HCT116 (cell line): ENCODE data around the gene ENTPD8. TPM values are rescaled to one million over a fixed set of nuclear protein-coding genes. Genes with fewer than 3 reads are reported as not detected.

ENCODE experiments used
- ATAC-seq: fragments of 200-7000 bp; cut with Tn5 transposase; 2 replicates; pipeline ENCODE4 v1.9.1; 2020; ENCODE audit warnings: mild to moderate bottlenecking, moderate library complexity
- BruUV-seq: library from RNA; stranded (reverse); fragments of 400-500 nt; replicated peaks from 2 replicates; lab custom pipeline; 2021; lab: Mats Ljungman, UMichigan
- CTCF ChIA-PET: fragments of 300-600 bp; sonication (Branson Sonifier 250); formaldehyde crosslinking; loops from one replicate; lab custom pipeline; 2021; ENCODE audit warnings: antibody characterized with exemption; lab: Charles Lee
- POLR2A ChIA-PET: fragments of 300-600, 350-600 bp; sonication (Branson Sonifier 250); formaldehyde crosslinking; loops from one replicate; lab custom pipeline; 2021; ENCODE audit warnings: antibody characterized with exemption; lab: Charles Lee
- RAD21 ChIA-PET, 2 experiments: fragments of 300-600 bp; sonication (Branson Sonifier 250); formaldehyde crosslinking; loops; one replicate each; lab custom pipeline; 2023; ENCODE audit warnings: low total read pairs in 2 of 2; ENCODE audit not compliant: uncharacterized antibody in 2 of 2, unreplicated experiment in 2 of 2, low non-redundant PET in 1 of 2; lab: Charles Lee
- DNase-seq: peaks from one replicate; pipeline ENCODE4 v3.0.0-alpha.2; 2010; ENCODE audit warnings: low read depth, low spot score
- H2AFZ ChIP-seq: fragments of 200-600 bp; shearing (Covaris generic), sonication (generic); 2 replicates; pipeline ENCODE4 v1.6.1; 2017; ENCODE audit warnings: low read depth, mixed run types, mixed read lengths, antibody characterized with exemption, low read length; ENCODE audit not compliant: poor library complexity, severe bottlenecking
- H3K27ac ChIP-seq: 2 replicates; pipeline ENCODE4 v1.5.1; 2012; ENCODE audit warnings: low read depth, low read length
- H3K27me3 ChIP-seq: fragments of 200-600 bp; sonication (generic); 2 replicates; pipeline ENCODE4 v1.6.1; 2016; ENCODE audit warnings: mixed run types, low read length, mixed read lengths; ENCODE audit not compliant: insufficient read depth
- H3K36me3 ChIP-seq, 2 experiments: fragments of 200-500 bp in 1 of 2; fragments of 200-600 bp in 1 of 2; sonication (Bioruptor generic) in 1 of 2; sonication (generic) in 1 of 2; 2 replicates each; pipeline versions ENCODE4 v1.5.1 to v1.6.1; 2014 to 2016; ENCODE audit warnings: low read length in 2 of 2, inconsistent platforms in 1 of 2, mixed read lengths in 1 of 2, mixed run types in 1 of 2; ENCODE audit not compliant: insufficient read depth in 2 of 2, control insufficient read depth in 1 of 2
- H3K4me1 ChIP-seq, 2 experiments: fragments of 200-600 bp in 1 of 2; sonication (generic) in 1 of 2; 2 replicates each; pipeline versions ENCODE4 v1.5.1 to v1.6.1; 2012 to 2017; ENCODE audit warnings: low read length in 2 of 2, inconsistent platforms in 1 of 2, mild to moderate bottlenecking in 1 of 2, mixed read lengths in 1 of 2, mixed run types in 1 of 2, moderate library complexity in 1 of 2; ENCODE audit not compliant: insufficient read depth in 2 of 2, control insufficient read depth in 1 of 2
- H3K4me2 ChIP-seq: fragments of 200-600 bp; sonication (generic); 2 replicates; pipeline ENCODE4 v1.6.1; 2017; ENCODE audit warnings: mixed run types, low read length, mixed read lengths
- H3K4me3 ChIP-seq, 2 experiments: fragments of 200-600 bp in 1 of 2; sonication (generic) in 1 of 2; replicated peaks in 1 of 2; 2 replicates each; pipeline ENCODE4 v1.5.1; 2011 to 2016; ENCODE audit warnings: low read length in 2 of 2, control low read depth in 1 of 2, low read depth in 1 of 2, mild to moderate bottlenecking in 1 of 2, mixed read lengths in 1 of 2, mixed run types in 1 of 2
- H3K79me2 ChIP-seq: fragments of 200-600 bp; sonication (generic); 2 replicates; pipeline ENCODE4 v1.6.1; 2017; ENCODE audit warnings: mild to moderate bottlenecking, mixed run types, low read length, moderate library complexity, mixed read lengths; ENCODE audit not compliant: insufficient read depth
- H3K9ac ChIP-seq: fragments of 200-600 bp; sonication (generic); 2 replicates; pipeline ENCODE4 v1.6.1; 2016; ENCODE audit warnings: low read length, mixed read lengths
- H3K9me2 ChIP-seq: fragments of 200-600 bp; sonication (generic), shearing (Covaris generic); 2 replicates; pipeline ENCODE4 v1.6.1; 2017; ENCODE audit warnings: mixed run types, mild to moderate bottlenecking, moderate library complexity; ENCODE audit not compliant: insufficient read depth
- H3K9me3 ChIP-seq, 2 experiments: fragments of 200-500 bp in 1 of 2; fragments of 200-600 bp in 1 of 2; sonication (Bioruptor generic) in 1 of 2; sonication (generic) in 1 of 2; 2 replicates each; pipeline ENCODE4 v1.6.1; 2014 to 2017; ENCODE audit warnings: low read length in 2 of 2, mixed read lengths in 2 of 2, inconsistent platforms in 1 of 2, low read depth in 1 of 2, mild to moderate bottlenecking in 1 of 2, mixed run types in 1 of 2, moderate library complexity in 1 of 2; ENCODE audit not compliant: control insufficient read depth in 1 of 2, insufficient read depth in 1 of 2
- H4K20me1 ChIP-seq: fragments of 200-600 bp; sonication (generic), shearing (Covaris generic); 2 replicates; pipeline ENCODE4 v1.6.1; 2017; ENCODE audit warnings: mixed run types, mild to moderate bottlenecking, moderate library complexity; ENCODE audit not compliant: insufficient read depth
- CBX3 ChIP-seq: IDR thresholded peaks from 2 replicates; pipeline ENCODE4 v1.6.1; 2012; ENCODE audit warnings: low read depth
- EGR1 ChIP-seq: IDR thresholded peaks from 2 replicates; pipeline ENCODE4 v1.6.1; 2012; ENCODE audit warnings: low read depth
- FOSL1 ChIP-seq: IDR thresholded peaks from 2 replicates; pipeline ENCODE4 v1.6.1; 2012; ENCODE audit warnings: low read depth
- JUND ChIP-seq: IDR thresholded peaks from 2 replicates; pipeline ENCODE4 v1.6.1; 2012
- RAD21 ChIP-seq: IDR thresholded peaks from 2 replicates; pipeline ENCODE4 v1.6.1; 2012; ENCODE audit warnings: low read depth, mild to moderate bottlenecking
- SIN3A ChIP-seq: IDR thresholded peaks from 2 replicates; pipeline ENCODE4 v1.6.1; 2012; ENCODE audit warnings: low read depth
- SRF ChIP-seq: IDR thresholded peaks from 2 replicates; pipeline ENCODE4 v1.6.1; 2012; ENCODE audit warnings: low read depth
- ZFX ChIP-seq: fragments of 450-650 bp; IDR thresholded peaks from 2 replicates; pipeline ENCODE4 v1.6.1; 2017
- ZNF274 ChIP-seq: fragments of 200-500 bp; sonication (Bioruptor generic); IDR thresholded peaks from 2 replicates; pipeline ENCODE4 v1.6.1; 2014; ENCODE audit warnings: mild to moderate bottlenecking, low read depth, low read length, inconsistent platforms
- intact Hi-C: fragments of 100-400 bp; cut with micrococcal nuclease; formaldehyde crosslinking; loops from 2 replicates; pipeline ENCODE4 v1.10.0; 2022
- total RNA-seq: library from RNA; stranded (reverse); gene quantifications from one replicate; pipeline ENCODE4 v1.2.1, GENCODE V29; 2021; ENCODE audit not compliant: unreplicated experiment
- TF ChIP-seq, protein P1 (sequence below): IDR thresholded peaks from 2 replicates; pipeline ENCODE4 v1.6.1; 2011; ENCODE audit warnings: mild to moderate bottlenecking, low read length, moderate library complexity; ENCODE audit not compliant: insufficient replicate concordance; ENCODE audit errors: extremely low read depth
- TF ChIP-seq, protein P2 (sequence below): IDR thresholded peaks from 2 replicates; pipeline ENCODE4 v1.6.1; 2012

ENTPD8 gene
- total RNA-seq, 1 experiment from 2014 or later, result 1.7 TPM

DNA sequence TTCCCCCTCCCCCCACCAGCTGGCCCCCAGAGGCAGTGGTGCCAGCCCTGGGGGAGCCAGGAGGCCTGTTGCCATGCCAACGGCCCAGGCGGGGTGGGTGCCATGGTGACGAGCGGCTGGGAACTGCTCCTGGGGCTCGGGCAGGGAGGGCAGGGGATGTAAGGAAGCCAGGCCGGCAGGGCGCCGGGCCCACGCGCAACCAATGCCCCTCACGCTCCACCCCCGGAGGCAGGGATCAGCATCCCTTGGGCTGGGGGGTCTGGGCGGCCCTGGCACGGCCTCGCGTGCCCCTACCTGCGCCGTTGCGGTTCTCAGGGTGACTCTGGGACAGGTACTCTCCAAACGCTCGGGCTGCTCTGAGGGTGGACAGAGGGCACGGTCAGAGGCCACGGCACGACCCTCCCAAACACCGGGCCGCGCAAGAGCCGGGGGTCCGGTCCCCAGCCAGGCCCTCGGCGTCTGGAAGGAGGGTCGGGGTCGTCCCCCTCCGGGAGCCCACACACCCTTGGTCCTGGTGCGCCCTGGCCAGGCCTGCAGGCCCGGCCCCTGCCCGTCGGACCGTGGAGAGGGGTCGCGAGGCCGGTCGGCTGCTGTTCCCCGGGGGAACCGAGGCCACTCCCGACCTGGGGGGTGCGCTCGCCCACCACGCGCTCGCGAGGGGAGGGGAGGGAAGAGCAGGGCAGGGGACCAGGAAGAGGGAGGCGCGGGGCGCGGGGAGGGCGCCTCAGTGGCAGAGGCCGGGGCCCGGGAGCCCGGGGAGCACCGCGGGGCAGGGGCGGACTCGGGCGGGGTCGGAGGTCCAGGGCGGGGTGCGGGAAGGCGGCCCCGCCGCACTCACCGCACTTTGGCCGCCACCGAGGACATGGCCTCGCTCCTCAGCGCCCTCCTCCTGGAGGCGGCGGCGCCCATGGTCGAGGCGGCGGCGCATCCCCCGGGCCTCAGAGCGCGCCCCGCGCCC lies 17.3 kb upstream of the ENTPD8 start:
- H2AFZ ChIP-seq, result no peak overlapping the region
- peak overlapping the region; percentile 75 to 94 for H3K4me3 ChIP-seq
- H3K9me2 ChIP-seq, result no peaks in the 10 kb centered on the region
- no peaks in the 10 kb centered on the region for H3K27me3 ChIP-seq
- TF ChIP-seq ZFX (peak; percentile 89; the same call in 1 of the 2 replicates), SIN3A (no peak)
- ChIA-PET POLR2A (interaction anchor here (1.0 kb wide), 1 partner anchor 17 kb away, joined by 3 read pairs; the partner anchor contains the start of gene ENTPD8), RAD21 (no interaction called here), CTCF (no interaction called here)
- no peak for DNase-seq
- peak overlapping the region; percentile 98 for H3K9ac ChIP-seq
- H3K9me3 ChIP-seq, result no peaks in the 10 kb centered on the region
- intact Hi-C loops, result no loop called here
- peaks cover 9 to 25% of the 10 kb centered on the region in 2 experiments; a peak in 2 of 4 replicates for H3K36me3 ChIP-seq
- peak; percentile 31 for ATAC-seq
- H4K20me1 ChIP-seq, result peaks cover 3% of the 10 kb centered on the region; the same call in 1 of the 2 replicates
- H3K27ac ChIP-seq, result peak overlapping the region; percentile 81
- peaks cover 29 to 72% of the 10 kb centered on the region in 2 experiments for H3K4me1 ChIP-seq
- peaks cover 37% of the 10 kb centered on the region for H3K79me2 ChIP-seq
- no TSS peak for BruUV-seq
- peak overlapping the region; percentile 94 for H3K4me2 ChIP-seq

DNA sequence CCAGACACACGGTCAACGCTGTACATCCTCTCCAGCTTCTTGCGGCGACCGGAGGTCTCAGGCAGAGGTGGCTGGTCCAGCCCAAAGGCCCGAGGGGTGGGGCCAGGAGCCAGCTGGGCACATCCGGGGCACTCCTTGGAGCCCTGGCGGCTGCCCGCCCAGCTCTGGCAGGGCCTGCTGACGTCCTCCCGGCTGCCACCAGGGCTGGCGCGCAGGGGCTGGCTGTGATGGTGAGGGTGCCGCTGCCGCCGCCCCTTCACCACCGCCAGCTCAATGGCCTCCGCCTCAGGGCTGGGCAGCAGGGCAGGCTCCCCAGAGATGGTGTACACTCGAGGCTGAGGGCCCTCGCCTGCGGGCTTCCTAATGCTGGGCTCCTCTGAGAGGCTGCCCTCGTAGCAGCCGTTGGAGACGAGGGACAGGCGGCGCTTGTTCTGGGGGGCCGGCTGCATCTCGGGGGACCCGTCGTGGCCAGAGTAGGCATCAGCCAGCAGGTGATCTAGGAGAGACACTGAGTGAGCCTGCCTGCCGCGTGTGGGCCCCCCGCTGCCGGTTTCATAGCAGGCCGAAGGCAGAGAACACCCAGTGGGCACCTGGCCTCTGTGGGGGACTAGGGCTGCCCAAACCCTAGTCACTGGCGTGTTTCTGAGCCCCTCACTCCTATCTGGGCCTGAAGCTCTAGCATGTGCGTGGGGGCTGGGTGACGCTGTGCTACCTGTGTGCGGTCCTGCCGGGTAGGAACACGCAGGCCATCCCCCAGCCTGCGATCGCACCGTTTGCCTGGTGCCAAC lies 16.4 kb upstream of the ENTPD8 start:
- peak overlapping the region; percentile 98 for H3K9ac ChIP-seq
- POLR2A ChIA-PET, result no interaction called here
- peaks cover 44% of the 10 kb centered on the region for H3K79me2 ChIP-seq
- peak overlapping the region; percentile 75 to 94 for H3K4me3 ChIP-seq
- H3K27me3 ChIP-seq, result no peaks in the 10 kb centered on the region
- RAD21 ChIA-PET, result no interaction called here
- DNase-seq, result no peak
- no peak overlapping the region for H2AFZ ChIP-seq
- no peaks in the 10 kb centered on the region for H3K9me2 ChIP-seq
- TF ChIP-seq EGR1, result no peak
- TF ChIP-seq SRF, result no peak
- no peak for TF ChIP-seq JUND
- no peak for TF ChIP-seq SIN3A
- TF ChIP-seq, protein P1, sequence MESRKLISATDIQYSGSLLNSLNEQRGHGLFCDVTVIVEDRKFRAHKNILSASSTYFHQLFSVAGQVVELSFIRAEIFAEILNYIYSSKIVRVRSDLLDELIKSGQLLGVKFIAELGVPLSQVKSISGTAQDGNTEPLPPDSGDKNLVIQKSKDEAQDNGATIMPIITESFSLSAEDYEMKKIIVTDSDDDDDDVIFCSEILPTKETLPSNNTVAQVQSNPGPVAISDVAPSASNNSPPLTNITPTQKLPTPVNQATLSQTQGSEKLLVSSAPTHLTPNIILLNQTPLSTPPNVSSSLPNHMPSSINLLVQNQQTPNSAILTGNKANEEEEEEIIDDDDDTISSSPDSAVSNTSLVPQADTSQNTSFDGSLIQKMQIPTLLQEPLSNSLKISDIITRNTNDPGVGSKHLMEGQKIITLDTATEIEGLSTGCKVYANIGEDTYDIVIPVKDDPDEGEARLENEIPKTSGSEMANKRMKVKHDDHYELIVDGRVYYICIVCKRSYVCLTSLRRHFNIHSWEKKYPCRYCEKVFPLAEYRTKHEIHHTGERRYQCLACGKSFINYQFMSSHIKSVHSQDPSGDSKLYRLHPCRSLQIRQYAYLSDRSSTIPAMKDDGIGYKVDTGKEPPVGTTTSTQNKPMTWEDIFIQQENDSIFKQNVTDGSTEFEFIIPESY, result no peak
- no peak for TF ChIP-seq FOSL1
- no peak for TF ChIP-seq CBX3
- TF ChIP-seq RAD21, result no peak
- TF ChIP-seq, protein P2, sequence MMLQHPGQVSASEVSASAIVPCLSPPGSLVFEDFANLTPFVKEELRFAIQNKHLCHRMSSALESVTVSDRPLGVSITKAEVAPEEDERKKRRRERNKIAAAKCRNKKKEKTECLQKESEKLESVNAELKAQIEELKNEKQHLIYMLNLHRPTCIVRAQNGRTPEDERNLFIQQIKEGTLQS, result no peak
- TF ChIP-seq ZNF274, result no peak
- H3K4me1 ChIP-seq, result peaks cover 29 to 74% of the 10 kb centered on the region in 2 experiments
- intact Hi-C loops, result no loop called here
- H3K9me3 ChIP-seq, result no peaks in the 10 kb centered on the region
- peaks cover 11 to 34% of the 10 kb centered on the region in 2 experiments; a peak in 2 of 4 replicates for H3K36me3 ChIP-seq
- peak overlapping the region; percentile 81; the same call in 1 of the 2 replicates for H3K27ac ChIP-seq
- H3K4me2 ChIP-seq, result peak overlapping the region; percentile 94
- ATAC-seq, result no peak
- BruUV-seq, result TSS peak; percentile 50
- H4K20me1 ChIP-seq, result peaks cover 4% of the 10 kb centered on the region; the same call in 1 of the 2 replicates
- CTCF ChIA-PET, result no interaction called here
